LNCAP (cell line): ENCODE results near the gene HEBP2.

Experiments
- CTCF ChIP-seq: fragments of 450-650 bp; IDR thresholded peaks from 2 replicates; pipeline ENCODE4 v1.5.1; 2017; ENCODE audit warnings: mild to moderate bottlenecking

Gene HEBP2

GRCh38 chr6:138387577-138388368, 16.2 kb upstream of the HEBP2 start:
- peak; percentile 23; the same call in 1 of the 2 replicates for TF ChIP-seq CTCF

GRCh38 chr6:138389551-138389950, 14.5 kb upstream of the HEBP2 start:
- TF ChIP-seq CTCF = no peak

- no peak for TF ChIP-seq CTCF
Measured at GRCh38 chr6:138393871-138394783, 9.9 kb upstream of the HEBP2 start.

GRCh38 chr6:138396709-138397108, 7.3 kb upstream of the HEBP2 start:
- no peak for TF ChIP-seq CTCF

GRCh38 chr6:138397128-138398122, 6.6 kb upstream of the HEBP2 start:
- no peak for TF ChIP-seq CTCF

- TF ChIP-seq CTCF = no peak
Measured at GRCh38 chr6:138400326-138400725, 3.7 kb upstream of the HEBP2 start.
